ENCODE measurements around the gene HUS1.

- TF ChIP-seq ZFX (IDR thresholded peaks at IDR 0.05) = no peak
- no peak for TF ChIP-seq CTCF (conservative IDR thresholded peaks at IDR 0.05)
Observed at GRCh38 chr7:47947355-47947749, 32.1 kb downstream of the HUS1 start.
